Activated CD4-positive, alpha-beta T cell treated with anti-CD3 and anti-CD28 coated beads for 48 hours (primary cell): Measurements from ENCODE around the gene KIF26A.

Experiments
- DNase-seq: peaks from one replicate; pipeline ENCODE4 v3.0.0-alpha.2; 2020

The KIF26A gene

DNA sequence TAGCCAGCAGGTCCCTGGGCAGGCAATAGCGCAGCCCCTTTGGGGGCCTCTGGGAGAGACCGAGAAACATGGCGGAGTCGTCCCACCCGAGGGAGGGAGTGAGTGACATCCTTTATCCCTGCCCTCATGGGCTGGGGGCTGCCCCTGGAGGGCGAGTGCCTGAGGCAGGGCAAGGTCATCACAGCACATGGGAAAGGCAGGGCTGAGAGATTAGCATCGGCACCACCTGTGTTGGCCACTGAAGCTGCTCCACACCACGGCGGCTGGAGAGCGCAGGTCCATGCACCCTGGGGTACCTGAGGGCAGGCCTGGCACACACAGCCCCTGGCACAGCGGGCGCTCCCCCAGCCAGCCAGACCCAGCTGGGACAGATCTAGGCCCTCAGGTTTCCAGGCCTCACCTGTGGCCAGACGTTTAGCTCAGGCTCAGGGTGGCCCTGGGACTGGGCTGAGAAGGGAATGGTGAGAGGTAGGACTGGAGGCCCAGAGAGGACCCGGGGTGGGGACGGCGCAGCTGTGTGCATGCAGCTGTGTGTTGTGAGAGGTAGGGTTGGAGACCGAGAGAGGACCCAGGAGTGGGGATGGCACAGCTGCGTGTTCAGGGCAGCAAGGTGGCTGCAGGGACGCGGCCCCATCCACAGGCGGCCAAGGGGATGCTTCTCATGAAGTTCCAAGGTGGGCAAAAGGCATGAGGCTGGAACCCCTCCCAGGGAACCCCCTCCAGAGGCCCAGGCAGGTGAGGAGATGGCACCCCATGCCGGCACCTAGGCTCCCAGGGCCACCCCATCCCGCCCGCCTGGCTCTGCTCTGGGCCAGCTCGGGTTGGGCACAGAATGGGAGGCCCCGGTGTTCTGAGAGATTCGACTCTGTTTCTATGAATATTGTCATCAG is 74.1 kb downstream of the KIF26A start:
- DNase-seq = no peak

DNA sequence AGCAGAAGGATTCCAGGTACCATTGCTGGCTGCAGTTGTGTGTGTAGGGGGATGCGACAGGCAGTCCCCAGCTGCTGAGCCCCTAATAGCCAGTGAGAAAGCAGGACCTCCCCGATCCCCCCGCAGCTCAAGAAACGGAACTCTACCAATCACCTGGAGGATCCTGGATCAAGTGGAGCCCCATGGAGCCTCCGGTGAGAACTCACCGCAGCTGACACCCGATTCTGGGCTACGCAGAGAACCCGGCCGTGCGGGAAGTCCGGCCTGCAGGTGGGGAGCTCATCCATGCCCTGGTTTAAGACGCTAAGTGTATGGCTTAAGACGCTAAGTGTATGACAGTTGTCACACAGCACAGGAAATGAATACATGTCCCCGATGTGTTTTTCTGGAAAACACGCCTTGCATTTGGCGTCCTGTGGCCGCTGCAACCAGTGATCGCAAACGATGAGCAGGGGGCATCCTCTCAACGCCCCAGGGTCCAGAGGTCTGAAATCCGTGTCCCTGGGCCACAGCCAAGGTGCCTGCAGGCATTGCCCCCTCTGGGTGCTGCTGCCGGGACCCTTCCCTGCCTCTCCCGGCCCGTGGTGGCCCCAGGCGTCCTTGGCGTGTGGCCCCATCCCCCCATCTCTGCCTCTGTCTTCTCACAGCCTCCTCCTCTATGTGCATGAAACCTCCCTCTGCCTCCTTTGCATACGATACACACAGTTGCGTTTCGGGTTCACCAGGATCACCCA is 75.1 kb downstream of the KIF26A start:
- DNase-seq = no peak

DNA sequence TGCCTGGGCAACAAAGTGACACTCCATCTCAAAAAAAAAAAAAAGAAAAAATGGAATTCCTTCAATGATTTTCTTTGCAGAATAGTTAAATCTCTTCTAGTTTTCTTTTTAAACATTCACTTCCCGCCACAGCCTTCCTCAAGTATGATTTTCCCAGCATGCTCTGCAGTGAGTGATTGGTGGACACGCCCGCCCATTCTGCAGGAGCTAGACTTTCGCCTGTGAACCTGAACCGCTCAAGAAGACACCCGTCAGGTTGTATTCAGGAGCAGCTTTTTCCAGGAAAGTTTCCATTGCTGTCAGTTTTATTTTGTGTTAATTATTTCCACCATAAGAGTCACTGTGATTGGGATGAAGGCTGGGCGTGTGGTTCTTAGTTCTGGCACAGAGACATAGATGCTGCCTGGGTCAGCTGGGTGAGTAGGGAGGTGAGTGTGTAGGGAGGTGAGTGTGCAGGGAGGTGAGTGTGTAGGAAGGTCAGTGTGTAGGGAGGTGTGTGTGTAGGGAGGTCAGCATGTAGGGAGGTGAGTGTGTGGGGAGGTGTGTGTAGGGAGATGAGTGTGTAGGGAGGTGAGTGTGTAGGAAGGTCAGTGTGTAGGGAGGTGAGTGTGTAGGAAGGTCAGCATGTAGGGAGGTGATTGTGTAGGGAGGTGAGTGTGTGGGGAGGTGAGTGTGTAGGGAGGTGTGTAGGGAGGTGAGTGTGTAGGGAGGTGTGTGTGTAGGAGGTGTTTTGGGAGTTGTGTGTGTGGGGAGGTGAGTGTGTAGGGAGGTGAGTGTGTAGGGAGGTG is 76.2 kb downstream of the KIF26A start:
- DNase-seq = no peak

DNA sequence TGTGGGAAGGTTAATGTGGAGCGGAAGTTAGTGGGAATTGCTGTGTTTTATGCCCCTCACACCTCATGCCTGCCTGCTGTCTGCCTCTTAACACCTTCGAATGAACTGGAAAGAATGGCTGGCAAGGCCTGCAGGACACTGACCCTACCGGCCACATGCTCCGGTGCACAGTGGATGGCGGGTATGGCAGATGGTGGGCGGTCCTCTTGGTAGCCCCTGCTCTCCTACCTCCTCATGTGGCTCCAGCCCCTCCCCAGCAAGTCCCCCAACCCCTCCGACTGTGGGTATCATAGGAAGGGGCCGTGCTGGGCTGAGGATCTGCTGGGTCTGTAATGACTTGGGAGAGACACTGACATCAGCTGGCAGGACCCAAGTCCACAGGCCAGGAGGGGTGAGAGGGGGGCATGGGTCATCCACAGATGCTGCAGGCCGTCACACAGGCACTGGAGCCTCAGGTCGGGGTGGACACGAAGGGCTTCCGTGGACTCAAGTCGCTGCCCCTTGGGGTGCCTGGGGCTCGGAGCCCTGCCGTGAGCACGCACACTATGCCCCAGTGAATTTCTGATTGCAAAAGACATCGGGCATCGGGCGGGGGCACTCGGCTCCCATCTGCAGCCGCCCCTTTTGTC is 77.4 kb downstream of the KIF26A start:
- DNase-seq = no peak

DNA sequence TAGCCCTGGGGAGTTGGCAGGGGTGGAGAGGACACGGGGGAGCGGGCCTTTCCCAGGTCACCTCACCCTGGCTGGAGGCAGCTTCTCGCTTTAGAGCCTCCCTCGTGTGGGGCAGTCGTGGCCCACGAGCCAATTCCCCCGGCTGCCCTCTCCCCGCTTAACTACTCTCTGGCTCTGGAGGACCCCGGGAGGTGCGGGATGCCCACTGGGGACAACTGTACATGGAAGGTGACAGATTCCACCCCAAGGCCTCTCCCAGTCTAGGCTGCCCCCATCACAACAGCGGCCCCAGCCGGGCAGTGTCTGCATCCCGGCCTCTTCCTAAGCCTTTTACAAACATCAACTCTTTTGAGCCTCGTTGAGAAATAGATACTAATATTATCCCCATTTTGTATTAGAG is 78.1 kb downstream of the KIF26A start:
- no peak for DNase-seq

DNA sequence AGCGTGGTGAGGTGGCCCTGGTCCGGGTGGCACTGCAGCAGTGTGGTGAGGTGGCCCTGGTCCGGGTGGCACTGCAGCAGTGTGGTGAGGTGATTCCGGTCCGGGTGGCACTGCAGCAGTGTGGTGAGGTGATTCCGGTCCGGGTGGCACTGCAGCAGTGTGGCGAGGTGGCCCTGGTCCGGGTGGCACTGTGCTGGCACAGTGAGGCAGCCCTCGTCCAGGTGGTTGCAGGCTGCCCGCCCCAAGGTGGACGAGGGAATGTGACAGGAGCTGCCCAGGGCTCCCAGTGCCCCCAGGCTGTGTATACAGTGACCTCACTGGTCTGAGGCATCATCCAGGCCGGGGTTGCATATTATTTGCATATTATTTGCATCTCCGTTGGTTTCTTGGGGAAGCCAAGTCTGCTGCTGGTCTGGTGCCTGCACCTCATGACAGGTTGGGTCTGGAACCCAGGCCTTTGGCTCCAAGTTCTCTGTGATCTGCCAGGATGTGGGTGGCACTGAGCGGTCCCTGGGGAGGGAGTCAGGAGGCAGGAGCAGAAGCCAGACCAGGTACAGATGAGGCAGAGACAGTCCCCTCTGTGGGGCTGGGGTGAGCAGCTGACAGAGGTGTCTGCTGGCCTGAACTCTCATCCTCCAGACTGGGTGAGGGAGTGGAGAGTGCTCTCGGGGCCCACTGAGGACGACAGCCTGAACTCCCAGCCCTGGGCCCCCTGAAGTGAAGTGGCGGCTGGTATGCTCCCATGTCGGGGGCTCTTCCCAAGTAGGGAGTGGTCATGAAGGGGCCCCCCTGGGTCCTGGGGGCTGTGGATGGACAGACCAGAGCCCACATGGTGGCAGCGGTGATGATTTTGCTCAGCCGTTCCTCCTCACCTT is 79.3 kb downstream of the KIF26A start:
- no peak for DNase-seq

DNA sequence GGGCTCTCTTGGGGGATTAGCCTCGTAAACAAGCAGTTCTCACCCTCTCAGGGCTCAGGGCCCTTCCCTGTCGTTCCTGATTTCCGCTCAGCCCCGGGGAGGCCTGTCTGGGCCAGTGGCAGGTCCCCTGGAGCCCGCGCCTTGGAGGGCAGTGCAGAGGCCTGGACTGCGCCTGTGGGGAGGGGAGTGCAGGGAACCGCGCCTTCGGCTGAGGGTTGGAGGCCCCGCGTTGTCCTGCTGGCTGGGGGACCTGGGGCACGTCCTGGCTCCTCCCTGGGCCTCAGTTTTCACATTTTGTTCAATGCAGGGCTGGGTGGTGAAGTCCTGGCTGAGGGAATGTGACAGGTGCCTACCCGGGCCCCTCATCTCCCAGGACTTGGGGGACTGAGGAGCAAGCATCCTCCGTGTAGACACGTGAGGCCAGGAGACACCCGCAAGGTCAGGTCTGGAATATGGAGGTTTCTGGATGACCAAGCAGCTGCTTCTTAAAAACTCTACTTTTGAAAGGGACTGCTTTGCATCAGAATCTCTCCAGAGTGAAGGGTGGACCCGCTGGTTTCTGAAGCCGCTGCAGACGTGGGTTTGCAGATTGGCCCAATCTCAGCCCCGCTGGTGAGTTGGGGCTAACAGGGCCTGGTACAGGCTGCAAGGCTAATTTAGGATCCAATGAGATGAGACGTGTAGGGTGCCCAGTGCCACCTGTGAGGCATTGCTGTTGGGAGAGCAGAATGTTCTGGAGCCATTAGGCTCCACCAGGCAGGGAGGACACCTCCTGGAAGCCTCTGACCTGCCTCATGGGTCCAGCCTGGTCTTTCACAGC is 80.2 kb downstream of the KIF26A start:
- no peak for DNase-seq

DNA sequence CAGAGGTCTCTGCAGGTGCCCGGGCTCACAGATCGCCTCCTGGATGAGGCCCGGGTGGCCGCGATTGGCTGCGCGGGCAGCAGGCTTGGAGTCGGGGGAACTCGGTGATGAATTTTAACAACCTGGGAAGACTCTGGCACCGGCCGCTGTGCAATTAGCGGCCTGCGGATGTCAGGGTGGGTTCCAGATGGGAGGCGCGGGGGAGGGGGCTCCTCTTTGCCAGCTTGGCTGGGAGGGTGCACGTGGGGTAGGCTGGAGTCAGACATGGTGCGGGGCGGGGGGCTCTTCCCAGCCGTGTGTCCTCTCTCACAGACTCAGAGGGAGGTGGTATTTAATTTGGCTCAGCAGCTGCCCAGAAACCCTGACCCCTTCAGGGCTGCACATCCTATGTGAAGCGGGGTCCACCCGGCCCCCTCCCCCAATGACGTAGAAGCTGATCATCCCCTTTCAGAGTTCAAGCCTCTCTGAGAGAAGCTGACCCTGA is 81.4 kb downstream of the KIF26A start:
- DNase-seq = no peak

DNA sequence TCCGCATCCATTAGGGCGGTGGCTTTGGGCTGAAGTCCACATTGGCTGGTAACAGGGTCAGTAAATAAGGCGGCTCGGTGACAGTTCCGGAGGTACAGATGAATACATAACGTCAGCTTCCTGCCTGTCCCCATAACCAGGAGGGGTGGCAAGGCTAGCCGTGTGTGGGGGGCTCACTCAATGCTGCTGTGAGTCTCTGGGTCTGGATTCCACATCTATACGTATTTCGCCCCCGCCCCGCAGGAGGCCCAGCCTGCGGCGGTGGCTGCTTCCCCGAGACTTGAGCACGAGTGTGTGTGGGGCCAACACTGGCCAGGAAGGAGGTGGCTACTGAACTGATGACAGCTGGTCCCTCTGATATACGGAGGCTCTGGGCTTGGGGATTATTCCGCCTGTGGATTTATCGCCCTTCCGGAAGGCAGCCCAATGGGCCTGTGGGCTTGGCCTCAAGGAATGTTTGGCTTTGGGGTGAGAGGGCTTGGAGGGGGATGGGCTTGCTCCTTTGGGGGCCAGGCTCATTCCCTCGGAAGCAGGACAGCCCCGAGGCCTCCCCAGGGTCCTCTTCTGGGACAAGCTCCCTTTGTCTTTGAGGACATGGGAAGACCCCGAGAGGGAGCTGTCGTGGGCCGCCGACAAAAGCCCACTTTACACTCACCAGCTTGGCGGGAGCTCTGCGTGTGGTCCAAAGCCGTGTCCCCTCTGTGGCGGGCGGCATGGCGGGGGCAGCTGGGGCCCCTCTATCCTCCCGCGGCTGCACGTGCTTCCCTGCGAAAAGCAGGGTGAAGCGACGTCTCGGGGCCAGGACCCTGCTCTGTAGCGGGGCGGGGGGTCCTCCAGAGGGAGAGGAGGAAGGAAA is 82.1 kb downstream of the KIF26A start:
- no peak for DNase-seq

DNA sequence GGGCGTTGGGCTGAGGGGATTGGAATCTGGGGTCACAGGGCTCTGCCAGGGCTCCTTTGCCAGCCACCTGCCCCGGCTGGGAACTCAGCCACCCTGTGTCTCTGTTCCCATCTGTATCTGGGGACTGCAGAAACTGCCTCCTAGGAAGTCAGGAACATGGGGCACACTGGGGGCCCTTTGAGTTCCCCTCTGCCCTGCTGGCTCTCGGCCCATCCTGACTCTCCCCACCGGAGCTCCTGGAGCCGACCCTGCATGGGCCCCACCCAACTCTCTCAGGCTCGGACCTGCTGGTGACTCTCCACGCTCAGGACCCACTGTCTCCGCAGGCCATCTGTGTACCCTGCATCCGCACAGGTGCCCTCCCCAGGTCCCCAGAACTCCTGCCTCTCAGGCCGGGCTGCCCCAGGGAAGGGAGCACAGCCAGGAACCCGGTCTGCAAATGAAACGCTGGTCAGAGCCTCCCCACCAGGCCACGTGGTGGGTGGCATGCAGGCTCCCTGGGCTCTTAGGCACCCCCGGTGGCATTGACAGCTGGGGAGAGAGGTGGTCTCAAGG is 82.8 kb downstream of the KIF26A start:
- DNase-seq = no peak

DNA sequence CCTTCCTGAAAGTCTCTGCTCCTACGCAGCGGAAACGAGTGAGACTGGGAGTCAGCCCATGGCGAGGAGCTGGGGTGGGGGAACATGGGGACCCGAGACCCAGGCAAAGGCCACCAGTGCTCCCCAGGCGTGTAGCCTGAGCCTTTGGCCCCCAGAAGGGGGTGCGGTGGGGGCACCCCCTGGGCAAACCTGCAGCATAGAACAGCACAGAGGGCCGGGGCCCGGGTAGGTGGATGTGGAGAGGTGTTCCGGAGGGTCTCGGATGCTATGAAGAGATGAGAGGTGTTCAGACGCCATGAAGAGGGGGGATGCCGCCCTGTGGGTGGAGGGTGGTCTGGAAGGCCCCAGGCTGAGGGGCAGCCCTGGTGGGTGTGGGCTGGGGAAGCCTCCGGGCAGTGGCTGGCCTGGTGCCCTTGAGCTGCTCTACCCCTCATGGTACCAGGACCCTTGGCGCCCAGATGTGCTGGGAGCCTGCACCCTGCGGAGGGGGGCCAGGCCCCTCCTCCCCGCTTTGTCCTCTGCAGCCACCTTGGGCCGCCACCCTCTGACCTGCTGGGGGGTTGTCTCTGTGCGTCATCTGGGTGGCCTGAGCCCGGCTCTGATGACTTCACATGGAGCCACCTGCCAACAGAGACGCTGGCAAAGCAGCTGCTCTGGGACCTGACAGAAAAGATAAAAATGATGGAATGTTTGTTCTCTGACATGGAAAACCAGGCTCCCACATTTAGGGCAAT is 83.4 kb downstream of the KIF26A start:
- DNase-seq = no peak

DNA sequence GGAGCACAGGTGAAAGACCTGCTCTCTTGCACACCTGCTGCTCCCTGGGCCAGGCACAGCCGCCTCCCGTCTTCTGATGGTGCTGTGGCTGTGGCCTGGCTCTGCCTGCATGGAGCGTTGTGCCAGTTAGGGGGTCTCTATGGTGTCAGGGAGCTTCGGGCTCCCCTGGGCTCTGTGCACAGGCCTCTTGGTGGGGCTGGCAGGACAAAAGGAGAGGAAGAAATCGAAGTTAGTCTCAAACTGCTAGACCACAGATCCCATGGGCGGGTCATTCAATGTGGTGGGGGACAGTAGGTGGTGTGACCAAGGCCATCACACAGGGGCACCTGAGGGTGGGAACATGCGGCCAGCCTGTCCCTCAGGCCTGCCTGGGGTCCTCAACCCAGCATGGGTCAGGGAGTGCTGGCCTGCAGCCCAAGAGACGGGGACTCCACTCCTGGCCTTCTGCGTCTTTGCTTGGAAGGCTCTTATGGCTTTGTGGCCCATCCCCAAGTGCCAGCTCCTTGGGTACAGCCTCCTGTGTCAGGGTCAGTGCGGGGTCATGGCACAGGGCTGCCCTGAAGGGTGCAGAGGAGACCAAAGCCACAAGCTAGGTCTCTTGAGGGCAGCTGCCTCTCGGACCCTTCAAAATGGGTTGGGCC is 84.1 kb downstream of the KIF26A start:
- DNase-seq = no peak

DNA sequence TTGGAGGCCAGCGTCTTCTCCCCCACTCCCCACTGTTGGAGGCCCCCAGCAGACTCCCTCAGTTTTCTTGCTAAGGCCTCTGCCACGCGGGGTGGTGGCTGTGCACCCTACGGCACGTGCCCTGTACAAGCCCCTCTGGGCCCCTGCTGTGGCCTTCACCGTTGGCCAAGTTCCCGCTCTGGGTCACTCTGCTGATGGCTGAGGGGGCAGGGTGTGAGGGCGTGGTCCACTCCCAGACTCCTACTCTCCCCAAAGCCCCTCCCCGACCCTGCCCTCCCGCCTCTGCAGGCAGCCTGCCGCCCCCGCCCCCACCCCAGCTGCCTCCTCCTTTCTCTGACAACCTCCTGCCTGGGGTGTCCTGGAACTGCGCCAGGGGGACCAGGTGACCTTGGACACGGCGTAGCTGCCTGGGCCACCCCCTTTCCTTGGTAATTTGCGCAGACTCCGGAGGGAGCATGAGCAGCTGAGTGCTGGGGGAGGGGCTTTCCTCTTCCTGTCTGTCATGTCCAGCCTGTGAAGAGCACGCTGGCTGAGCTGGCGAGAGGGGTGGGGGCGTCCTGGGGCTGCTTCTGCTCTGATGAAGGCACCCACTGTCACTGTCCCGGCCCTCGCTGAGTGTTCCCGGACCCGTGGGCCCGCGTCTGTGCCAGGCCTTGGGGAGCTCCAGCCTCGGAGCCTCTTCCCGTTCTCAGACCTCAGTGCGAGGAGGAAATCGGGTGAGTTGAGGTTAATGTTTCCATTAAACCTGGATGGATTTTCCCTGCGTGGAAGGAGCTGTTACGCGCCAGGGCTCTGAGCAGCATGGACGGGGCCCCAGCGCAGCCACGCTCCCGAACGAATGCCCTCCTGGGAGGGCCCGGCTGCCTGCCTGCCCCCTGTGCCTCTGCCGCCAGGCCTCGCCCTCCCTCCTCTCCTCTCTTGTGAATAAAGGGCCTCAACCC is 85.0 kb downstream of the KIF26A start:
- DNase-seq = no peak

DNA sequence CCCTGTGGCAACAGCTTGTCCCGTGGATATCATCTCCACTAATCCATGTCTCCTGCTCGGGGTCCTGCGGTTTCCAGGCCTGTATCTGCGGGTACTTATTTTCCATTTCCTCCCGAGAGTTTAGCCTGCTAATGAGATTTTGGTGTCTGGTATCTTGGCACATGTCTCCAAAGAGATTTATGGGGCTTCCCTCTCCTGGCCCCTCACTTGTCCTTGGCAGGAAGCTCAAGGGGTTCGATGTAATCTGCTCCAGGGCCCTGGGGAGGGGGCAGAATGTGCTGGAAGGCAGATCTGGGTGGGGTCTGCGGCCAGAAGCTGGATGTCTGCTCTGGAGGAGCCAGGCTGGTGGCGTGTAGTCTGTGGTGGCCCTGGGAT is 85.7 kb downstream of the KIF26A start:
- no peak for DNase-seq

DNA sequence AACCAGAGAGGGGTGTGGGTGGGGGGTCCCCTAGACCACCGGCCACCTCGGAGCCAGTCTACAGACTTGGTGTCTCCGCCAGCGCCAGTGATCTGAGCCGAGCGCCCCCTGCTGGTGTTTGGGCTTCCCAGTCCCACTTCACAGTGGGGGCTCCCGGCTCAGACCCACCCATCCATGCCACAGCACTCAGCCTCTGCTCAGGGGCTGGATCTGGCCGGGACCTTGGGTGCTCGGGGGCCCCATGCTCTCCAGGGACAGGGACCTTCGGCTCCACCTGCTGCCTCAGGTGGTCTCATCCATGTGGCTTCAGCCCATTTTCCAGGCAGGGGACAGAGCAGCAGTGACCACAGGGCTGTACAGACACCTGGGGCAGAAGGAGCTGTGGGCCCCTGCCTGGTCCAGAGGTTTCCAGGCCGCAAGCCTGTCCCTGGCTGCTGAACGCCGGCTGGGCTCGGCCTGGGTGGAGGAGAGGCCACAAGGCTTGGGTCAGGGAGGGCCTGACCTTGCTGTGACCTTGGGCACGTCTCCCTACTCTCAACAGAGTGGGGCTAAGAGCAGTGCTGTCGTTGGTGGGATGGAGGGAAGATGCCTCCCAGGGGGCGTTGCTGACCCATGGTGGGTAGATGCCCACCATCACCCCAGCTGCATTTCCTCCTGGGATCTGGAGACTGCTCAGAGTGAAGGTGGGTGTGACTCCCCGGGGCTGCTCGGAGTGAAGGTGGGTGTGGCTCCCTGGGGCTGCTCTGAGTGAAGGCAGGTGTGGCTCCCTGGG is 86.3 kb downstream of the KIF26A start:
- DNase-seq = peak; percentile 65
